Measurements from ENCODE around the gene MAN1C1.
"Not testable (repeated sequence)": the region's sequence is repeated elsewhere in the genome, so short reads cannot be mapped to it uniquely, and the experiment has no call there.

Gene MAN1C1

DNA sequence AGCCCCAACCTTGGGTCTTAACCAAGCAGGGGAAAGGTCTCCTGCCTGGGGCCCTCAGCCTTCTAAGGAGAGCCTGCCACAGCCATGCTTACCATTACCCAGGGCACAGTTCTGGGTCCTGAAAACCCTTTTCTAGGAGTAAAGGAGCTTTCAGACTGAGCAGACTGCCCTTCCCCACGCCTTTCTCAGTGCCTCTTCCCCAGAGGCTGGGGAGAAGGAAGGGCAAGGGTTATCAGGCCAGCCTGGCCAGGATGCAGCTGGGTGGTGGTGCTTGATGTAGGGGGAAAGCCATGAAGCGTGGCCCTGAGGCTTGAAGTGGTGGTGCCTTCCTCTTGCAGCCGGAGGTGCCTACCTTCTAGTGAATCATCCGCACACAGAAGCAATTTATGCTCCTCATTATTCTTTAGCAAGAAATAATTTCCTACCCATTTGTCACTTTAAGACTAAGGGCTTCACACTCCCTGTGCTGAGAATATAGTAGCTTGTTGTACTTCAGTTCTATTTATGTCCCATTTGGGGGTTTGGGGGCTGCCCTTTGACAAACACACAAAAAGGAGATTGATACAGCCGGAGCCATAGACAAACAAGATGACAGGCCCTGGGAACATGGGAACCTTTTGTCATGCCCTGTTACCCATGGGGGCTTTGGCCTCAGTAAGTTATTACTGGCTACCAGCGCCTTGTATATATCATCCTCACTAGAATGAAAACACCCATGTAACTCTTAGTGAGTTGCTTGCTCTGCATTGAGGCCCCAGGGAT lies 40.7 kb downstream of the MAN1C1 start:
- H3K36me3 ChIP-seq (ENCODE audit: insufficient read depth, low read depth, low read length) = no peaks in the 10 kb centered on the region
- no peaks in the 10 kb centered on the region for H3K9me3 ChIP-seq (ENCODE audit: insufficient read depth, low read depth, low read length)
- H3K27me3 ChIP-seq (ENCODE audit: insufficient read depth, low read length) = no peaks in the 10 kb centered on the region
- H3K4me1 ChIP-seq (ENCODE audit: insufficient read depth, low read length) = peaks cover 14% of the 10 kb centered on the region
- H3K27ac ChIP-seq (ENCODE audit: low read length) = no peak overlapping the region
- H3K4me3 ChIP-seq (ENCODE audit: low read length) = no peak overlapping the region
- H3K9ac ChIP-seq (ENCODE audit: low read depth, low read length) = no peak overlapping the region

- Histone ChIP-seq H3K27ac (ENCODE audit: low read length) (no peak overlapping the region), H3K36me3 (ENCODE audit: insufficient read depth, low read depth, low read length) (no peaks in the 10 kb centered on the region), H3K4me3 (ENCODE audit: low read length) (no peak overlapping the region), H3K9me3 (ENCODE audit: insufficient read depth, low read depth, low read length) (no peaks in the 10 kb centered on the region), H3K9ac (ENCODE audit: low read depth, low read length) (no peak overlapping the region), H3K4me1 (ENCODE audit: insufficient read depth, low read length) (peaks cover 15% of the 10 kb centered on the region), H3K27me3 (ENCODE audit: insufficient read depth, low read length) (no peaks in the 10 kb centered on the region)
Measured at GRCh38 chr1:25657883-25658760, 41.5 kb downstream of the MAN1C1 start.

- H3K9ac ChIP-seq (ENCODE audit: low read depth, low read length) = no peak overlapping the region
- no peak overlapping the region for H3K27ac ChIP-seq (ENCODE audit: low read length)
Measured at GRCh38 chr1:25658791-25659431, 42.3 kb downstream of the MAN1C1 start.

DNA sequence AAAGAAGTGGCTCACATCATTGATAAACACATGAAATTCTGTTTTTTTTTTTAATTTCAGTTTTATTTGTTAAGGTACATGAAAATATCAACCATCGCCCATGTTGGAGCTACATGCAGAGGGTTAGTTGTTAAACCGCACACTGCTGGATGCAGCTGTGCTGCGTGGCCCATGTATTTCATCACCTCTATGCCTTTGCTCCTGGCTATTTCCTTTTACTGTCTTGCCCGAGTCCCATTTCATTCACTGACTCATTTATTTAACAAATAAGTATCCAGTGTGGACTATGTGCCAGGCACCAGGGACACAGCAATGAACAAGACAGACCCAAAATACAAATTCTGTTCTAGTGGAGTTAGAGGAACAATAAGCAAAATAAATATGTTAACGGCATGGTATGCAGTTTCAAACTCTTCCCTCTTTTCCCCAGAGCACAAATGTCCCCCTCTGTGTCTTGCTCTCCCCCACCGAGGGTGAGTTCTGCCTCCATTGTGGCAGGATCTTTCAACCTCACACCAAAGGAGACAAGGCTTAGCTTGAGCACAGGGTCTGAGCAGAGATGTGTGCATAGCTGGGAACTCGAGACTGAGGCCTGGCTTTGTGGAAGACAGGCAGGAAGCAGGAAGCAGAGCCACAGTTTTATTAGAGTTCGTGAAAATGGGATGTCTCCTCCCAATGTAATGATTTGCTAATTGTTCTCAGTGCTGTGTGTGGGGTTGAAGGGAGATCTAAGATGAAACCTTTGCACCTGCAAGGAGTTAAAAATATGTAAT lies 44.6 kb downstream of the MAN1C1 start:
- H3K27me3 ChIP-seq (ENCODE audit: insufficient read depth, low read length) = no peaks in the 10 kb centered on the region
- no peaks in the 10 kb centered on the region for H3K36me3 ChIP-seq (ENCODE audit: insufficient read depth, low read depth, low read length)
- H3K9ac ChIP-seq (ENCODE audit: low read depth, low read length) = peak overlapping the region; percentile 19; the same call in 1 of the 2 replicates
- no peak overlapping the region for H3K27ac ChIP-seq (ENCODE audit: low read length)
- no peak overlapping the region for H3K4me3 ChIP-seq (ENCODE audit: low read length)
- no peaks in the 10 kb centered on the region for H3K9me3 ChIP-seq (ENCODE audit: insufficient read depth, low read depth, low read length)
- H3K4me1 ChIP-seq (ENCODE audit: insufficient read depth, low read length) = peaks cover 20% of the 10 kb centered on the region

More at GRCh38 chr1:25658791-25659431, 42.3 kb downstream of the MAN1C1 start:
- Histone ChIP-seq H3K4me3 (ENCODE audit: low read length) (no peak overlapping the region), H3K36me3 (ENCODE audit: insufficient read depth, low read depth, low read length) (no peaks in the 10 kb centered on the region), H3K27me3 (ENCODE audit: insufficient read depth, low read length) (no peaks in the 10 kb centered on the region), H3K4me1 (ENCODE audit: insufficient read depth, low read length) (peaks cover 15% of the 10 kb centered on the region), H3K9me3 (ENCODE audit: insufficient read depth, low read depth, low read length) (no peaks in the 10 kb centered on the region)

- no peak overlapping the region for H3K4me3 ChIP-seq (ENCODE audit: low read length)
- H3K27me3 ChIP-seq (ENCODE audit: insufficient read depth, low read length) = no peaks in the 10 kb centered on the region
- H3K27ac ChIP-seq (ENCODE audit: low read length) = no peak overlapping the region
- H3K9ac ChIP-seq (ENCODE audit: low read depth, low read length) = peak overlapping the region; percentile 19; the same call in 1 of the 2 replicates
- H3K36me3 ChIP-seq (ENCODE audit: insufficient read depth, low read depth, low read length) = no peaks in the 10 kb centered on the region
- peaks cover 26% of the 10 kb centered on the region for H3K4me1 ChIP-seq (ENCODE audit: insufficient read depth, low read length)
- no peaks in the 10 kb centered on the region for H3K9me3 ChIP-seq (ENCODE audit: insufficient read depth, low read depth, low read length)
Measured at GRCh38 chr1:25662061-25662460, 45.5 kb downstream of the MAN1C1 start.

DNA sequence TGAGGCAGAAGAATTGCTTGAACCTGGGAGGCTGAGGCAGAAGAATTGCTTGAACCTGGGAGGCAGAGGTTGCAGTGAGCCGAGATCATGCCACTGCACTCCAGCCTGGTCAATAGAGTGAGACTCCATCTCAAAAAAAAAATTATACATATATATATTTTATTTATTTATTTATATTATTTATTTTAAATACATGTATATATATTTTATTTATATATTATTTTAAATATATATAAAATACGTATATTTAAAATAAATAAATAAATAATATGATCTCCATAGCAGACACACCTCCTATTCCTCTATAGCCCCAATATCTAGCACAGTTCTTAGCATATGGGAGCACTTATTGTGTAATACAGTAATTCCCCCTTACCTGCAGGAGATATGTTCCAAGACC lies 46.4 kb downstream of the MAN1C1 start:
- H3K4me3 ChIP-seq (ENCODE audit: low read length); H3K9ac ChIP-seq (ENCODE audit: low read depth, low read length); H3K27me3 ChIP-seq (ENCODE audit: insufficient read depth, low read length); H3K36me3 ChIP-seq (ENCODE audit: insufficient read depth, low read depth, low read length); H3K9me3 ChIP-seq (ENCODE audit: insufficient read depth, low read depth, low read length); H3K27ac ChIP-seq (ENCODE audit: low read length): not testable (repeated sequence)
- H3K4me1 ChIP-seq (ENCODE audit: insufficient read depth, low read length) = peaks cover 26% of the 10 kb centered on the region

- no peak overlapping the region for H3K9ac ChIP-seq (ENCODE audit: low read depth, low read length)
- peaks cover 26% of the 10 kb centered on the region for H3K4me1 ChIP-seq (ENCODE audit: insufficient read depth, low read length)
- H3K27me3 ChIP-seq (ENCODE audit: insufficient read depth, low read length) = no peaks in the 10 kb centered on the region
- no peaks in the 10 kb centered on the region for H3K9me3 ChIP-seq (ENCODE audit: insufficient read depth, low read depth, low read length)
- H3K4me3 ChIP-seq (ENCODE audit: low read length) = no peak overlapping the region
- no peaks in the 10 kb centered on the region for H3K36me3 ChIP-seq (ENCODE audit: insufficient read depth, low read depth, low read length)
- no peak overlapping the region for H3K27ac ChIP-seq (ENCODE audit: low read length)
Measured at GRCh38 chr1:25664357-25665199, 48.0 kb downstream of the MAN1C1 start.

DNA sequence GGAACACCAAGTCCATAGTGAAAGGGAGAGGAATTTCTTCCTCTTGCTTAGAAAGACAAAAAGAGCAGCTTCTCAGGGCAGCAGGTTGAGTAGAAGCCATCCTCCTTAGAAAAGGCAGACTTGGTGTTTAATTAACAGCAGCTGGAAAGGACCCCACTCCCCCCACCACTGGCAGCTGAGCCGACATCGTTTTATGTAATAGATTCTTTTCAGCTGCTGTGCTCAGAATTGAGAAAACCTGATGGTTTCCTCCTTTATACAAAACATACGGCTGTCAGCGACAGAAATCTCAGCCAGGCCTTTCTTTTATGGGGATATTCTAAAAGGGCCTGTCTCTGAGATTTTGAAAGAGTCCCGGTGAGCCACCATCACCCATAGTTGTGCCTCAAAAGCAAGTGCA lies 49.9 kb downstream of the MAN1C1 start:
- no peaks in the 10 kb centered on the region for H3K9me3 ChIP-seq (ENCODE audit: insufficient read depth, low read depth, low read length)
- H3K9ac ChIP-seq (ENCODE audit: low read depth, low read length) = 0 out of 2 replicates have a peak overlapping the region, but pooled peaks have one; percentile 10
- no peaks in the 10 kb centered on the region for H3K27me3 ChIP-seq (ENCODE audit: insufficient read depth, low read length)
- no peak overlapping the region for H3K4me3 ChIP-seq (ENCODE audit: low read length)
- no peak overlapping the region for H3K27ac ChIP-seq (ENCODE audit: low read length)
- no peaks in the 10 kb centered on the region for H3K36me3 ChIP-seq (ENCODE audit: insufficient read depth, low read depth, low read length)
- peaks cover 20% of the 10 kb centered on the region for H3K4me1 ChIP-seq (ENCODE audit: insufficient read depth, low read length)

GRCh38 chr1:25668931-25669573 lies 52.5 kb downstream of the MAN1C1 start:
- H3K4me1 ChIP-seq (ENCODE audit: insufficient read depth, low read length) = peaks cover 11% of the 10 kb centered on the region; the same call in 1 of the 2 replicates
- H3K36me3 ChIP-seq (ENCODE audit: insufficient read depth, low read depth, low read length) = no peaks in the 10 kb centered on the region
- H3K9me3 ChIP-seq (ENCODE audit: insufficient read depth, low read depth, low read length) = no peaks in the 10 kb centered on the region
- H3K27ac ChIP-seq (ENCODE audit: low read length) = no peak overlapping the region
- H3K9ac ChIP-seq (ENCODE audit: low read depth, low read length) = no peak overlapping the region
- H3K4me3 ChIP-seq (ENCODE audit: low read length) = no peak overlapping the region
- no peaks in the 10 kb centered on the region for H3K27me3 ChIP-seq (ENCODE audit: insufficient read depth, low read length)

- H3K27me3 ChIP-seq (ENCODE audit: insufficient read depth, low read length) = no peaks in the 10 kb centered on the region
- H3K4me1 ChIP-seq (ENCODE audit: insufficient read depth, low read length) = peaks cover 11% of the 10 kb centered on the region; the same call in 1 of the 2 replicates
- no peak overlapping the region for H3K4me3 ChIP-seq (ENCODE audit: low read length)
- no peak overlapping the region for H3K9ac ChIP-seq (ENCODE audit: low read depth, low read length)
- no peaks in the 10 kb centered on the region for H3K9me3 ChIP-seq (ENCODE audit: insufficient read depth, low read depth, low read length)
- no peaks in the 10 kb centered on the region for H3K36me3 ChIP-seq (ENCODE audit: insufficient read depth, low read depth, low read length)
- H3K27ac ChIP-seq (ENCODE audit: low read length) = no peak overlapping the region
Measured at GRCh38 chr1:25669781-25670567, 53.4 kb downstream of the MAN1C1 start.
